ENCODE measurements around the gene CRY2. TPM values are rescaled to one million over a fixed set of nuclear protein-coding genes. Genes with fewer than 3 reads are reported as not detected.

The CRY2 gene
- total and polyA plus RNA-seq, 2 of the 8 experiments (the other 6 are each of a cell fraction or from before 2014, with no cell fraction given): 8.0 to 9.4 TPM

- no peak for TF ChIP-seq SAP30 (IDR thresholded peaks at IDR 0.05; ENCODE audit: insufficient read depth, insufficient replicate concordance, low read length)
- 0 out of 2 replicates have a peak, but pooled peaks have one; percentile 25 for TF ChIP-seq RBBP5 (IDR thresholded peaks at IDR 0.05; ENCODE audit: borderline replicate concordance, low read depth, low read length)
These were observed 38.1 kb downstream of the CRY2 start, which contains the start of gene MAPK8IP1 (continued) for GRCh38 chr11:45885274-45885920.

Measured in H1 (cell line).